Pons (tissue), 1 donor: ENCODE measurements around the gene TMEM54.

ENCODE experiments used
- DNase-seq: peaks from one replicate; pipeline ENCODE4 v3.0.0-alpha.2; 2016; ENCODE audit warnings: low spot score

Gene TMEM54

GRCh38 chr1:32881871-32882850 is 19.0 kb downstream of the TMEM54 start:
- DNase-seq = no peak

DNA sequence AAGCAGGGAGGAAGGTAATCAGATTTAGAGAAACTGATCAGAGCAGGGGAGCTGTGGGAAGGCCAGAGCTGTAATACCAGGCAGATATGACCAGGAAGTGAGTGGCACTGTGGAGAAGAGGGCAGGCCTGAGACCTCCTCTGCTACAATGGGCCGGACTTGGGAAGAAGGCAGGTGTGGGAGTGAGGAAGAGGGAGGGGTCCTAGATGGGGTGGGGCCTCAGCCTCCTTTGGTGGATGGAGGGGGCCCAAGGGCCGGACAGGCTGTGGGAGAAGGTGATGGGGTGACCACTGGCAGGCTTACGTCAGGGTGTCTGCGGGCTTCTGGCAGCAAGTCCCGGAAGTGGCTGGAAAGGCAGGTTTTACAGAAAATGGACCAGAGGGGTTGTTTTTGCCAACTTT is 19.9 kb downstream of the TMEM54 start:
- no peak for DNase-seq

- DNase-seq = no peak
These were observed 22.6 kb downstream of the TMEM54 start for GRCh38 chr1:32878637-32879041.

- DNase-seq = no peak
These were observed 23.0 kb downstream of the TMEM54 start for GRCh38 chr1:32878183-32878582.

- DNase-seq = no peak
These were observed 23.7 kb downstream of the TMEM54 start for GRCh38 chr1:32877211-32878110.

DNA sequence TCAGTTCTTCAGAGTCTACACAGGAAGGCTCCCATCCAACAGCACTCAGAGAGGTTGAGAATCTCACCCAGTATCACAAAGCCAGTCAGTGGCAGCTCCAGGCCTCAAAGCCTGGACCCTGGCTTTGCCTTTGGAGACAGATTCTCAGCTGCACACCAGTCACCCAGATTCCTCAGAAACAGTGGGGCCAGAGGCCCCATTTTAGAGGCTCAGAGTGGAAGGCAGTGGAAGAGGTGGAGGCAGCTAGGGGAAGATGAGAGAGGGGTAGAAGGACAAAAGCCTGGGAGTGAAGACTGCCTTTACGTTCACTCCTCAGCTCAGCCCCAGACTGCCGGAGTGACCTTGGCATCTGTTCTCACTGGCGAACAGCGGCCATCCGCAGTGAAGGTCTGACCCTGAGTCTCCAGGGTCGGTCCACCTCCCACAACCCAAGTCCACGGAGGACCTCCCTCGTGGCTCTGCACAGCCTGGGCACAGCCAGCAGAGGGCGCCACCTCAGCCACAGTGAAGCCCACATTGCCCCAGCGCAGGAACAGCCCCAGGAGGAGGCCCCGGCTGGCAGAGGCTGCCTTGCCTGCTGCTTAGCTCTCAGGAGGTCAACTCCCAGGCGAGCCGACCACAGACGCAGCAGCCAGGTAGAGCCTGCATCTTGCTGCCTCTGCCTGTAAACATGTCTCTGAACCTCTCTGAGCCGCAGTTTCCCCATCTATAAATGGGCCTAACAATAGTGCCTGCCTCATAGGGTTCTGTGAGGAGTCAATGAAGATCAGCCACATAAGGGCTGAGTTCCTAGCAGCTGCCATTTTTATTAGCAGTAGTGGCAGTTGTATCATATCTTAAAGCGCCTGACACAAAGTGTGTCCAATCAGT is 24.6 kb downstream of the TMEM54 start:
- no peak for DNase-seq

DNA sequence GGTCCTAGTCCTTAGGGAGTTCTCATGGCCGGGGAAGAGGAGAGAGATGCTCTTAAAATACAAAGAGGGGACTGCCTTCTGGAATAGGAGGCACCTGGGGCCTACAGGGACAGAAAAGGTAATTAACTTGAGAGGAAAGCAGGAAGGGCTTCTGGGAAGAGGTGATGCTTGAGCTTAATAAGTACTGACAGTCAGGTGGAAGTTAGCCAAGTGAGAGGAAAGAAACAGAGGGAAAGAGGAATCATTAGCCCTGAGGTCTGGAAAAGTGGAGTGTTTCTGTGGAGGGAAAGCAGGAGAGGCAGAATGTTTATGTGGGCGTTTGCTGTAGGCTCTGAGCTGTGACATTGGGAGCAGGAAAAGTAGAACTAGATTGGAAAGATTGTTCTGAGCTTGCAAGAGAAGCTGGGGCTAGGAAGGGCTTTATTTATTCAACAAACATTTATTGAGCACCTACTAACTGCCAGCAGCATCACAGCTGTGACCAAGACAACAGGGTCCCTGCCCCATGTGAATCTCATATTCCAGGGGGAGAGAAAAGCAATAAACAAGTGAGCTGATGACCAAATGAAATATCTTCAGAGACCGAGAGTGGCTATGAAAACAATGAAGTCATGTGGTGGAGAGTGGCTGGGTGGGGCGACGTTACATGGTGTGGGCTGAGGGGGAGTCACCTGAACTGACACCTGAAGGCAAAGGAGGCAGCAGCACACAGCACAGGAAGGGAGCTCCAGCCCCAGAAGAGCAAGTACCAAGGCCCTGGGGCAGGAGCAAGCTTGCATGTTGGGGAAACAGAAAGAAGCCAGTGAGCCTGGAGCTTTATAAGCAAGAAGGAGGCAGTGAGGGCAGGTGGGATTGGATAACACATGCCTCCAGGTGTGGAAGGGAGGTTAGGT is 26.1 kb downstream of the TMEM54 start:
- DNase-seq = no peak

- DNase-seq = no peak
These were observed 27.7 kb downstream of the TMEM54 start for GRCh38 chr1:32873484-32873883.

GRCh38 chr1:32872192-32872460 is 29.1 kb downstream of the TMEM54 start:
- DNase-seq = no peak

DNA sequence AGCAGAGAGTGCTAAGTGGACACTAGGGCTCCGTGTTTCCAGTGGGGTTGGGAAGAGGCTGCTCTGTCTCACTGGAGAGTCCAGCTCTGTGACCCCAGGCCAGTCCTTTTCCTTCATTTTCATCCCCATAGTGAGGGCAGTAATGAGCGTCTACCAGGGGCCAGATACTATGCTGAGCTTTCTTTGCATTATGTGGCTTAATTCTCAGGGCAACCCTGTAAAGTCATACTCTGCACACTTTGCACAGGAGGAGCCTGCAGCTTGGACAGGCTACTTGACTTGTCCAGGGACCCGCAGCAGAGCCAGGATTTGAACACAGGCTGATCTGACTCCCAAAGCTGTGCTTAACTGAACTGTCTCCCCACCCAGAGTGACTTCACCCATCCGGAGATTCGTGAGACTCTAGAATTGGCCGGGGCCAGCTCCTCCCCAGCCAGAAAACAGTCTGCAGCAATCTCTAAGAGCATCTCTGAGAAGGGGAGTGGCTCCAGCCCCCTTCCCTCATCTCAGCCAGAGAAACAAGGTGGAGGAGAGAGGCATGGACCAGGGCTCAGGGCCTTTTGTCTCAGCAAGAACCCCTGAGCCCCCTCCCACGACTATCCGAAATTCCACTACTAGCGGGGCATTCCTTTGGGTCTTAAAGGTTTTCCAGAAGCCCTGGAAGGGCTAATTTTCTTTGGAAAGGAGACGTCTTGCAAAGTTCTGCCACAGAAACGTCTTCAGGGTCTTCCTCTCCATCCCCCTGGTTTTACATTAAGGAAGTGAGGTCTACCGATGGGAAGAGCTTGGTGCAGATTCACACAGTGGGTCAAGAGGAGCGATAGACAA is 29.6 kb downstream of the TMEM54 start:
- no peak for DNase-seq

DNA sequence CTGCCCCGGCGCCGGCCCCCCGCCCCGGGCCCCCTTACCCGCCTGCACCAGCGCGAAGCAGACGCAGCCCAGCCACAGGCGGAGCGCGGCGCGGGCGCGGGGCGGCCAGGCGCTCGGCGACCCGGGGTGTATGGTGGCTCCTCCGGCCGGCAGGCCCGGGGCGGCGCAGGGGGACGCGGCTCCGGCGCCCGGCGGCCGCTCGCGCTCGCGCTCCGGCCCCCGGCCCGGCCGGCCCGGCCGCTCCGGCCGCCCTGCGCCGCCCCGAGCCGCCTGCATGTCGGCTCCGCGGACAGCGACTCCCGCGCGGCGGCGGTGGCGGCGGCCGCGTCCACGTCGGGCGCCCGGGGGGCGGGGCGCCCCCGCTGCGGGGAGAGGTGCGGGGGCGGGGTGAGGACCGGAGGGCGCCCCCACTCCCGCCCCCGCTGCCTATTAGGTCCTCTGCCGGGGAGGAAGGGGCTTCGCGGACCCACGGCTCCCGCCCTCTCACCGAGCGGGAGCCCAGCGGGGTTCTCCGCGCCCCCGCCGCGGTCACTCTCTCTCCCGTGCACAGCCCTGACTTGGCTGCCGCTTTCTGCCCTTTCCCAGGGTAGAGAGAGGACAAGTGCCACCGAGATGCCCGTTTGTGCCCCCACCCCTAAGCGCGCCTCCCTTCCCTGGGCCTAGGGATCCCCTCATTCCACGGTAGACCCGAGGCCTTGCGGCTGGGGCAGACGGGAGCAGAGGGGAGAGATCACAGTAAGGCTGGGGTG is 30.4 kb downstream of the TMEM54 start, which contains the start of gene FNDC5:
TSS of gene FNDC5 (minus strand) at position 298 of the 749 bp plus-strand sequence.
- no peak for DNase-seq

DNA sequence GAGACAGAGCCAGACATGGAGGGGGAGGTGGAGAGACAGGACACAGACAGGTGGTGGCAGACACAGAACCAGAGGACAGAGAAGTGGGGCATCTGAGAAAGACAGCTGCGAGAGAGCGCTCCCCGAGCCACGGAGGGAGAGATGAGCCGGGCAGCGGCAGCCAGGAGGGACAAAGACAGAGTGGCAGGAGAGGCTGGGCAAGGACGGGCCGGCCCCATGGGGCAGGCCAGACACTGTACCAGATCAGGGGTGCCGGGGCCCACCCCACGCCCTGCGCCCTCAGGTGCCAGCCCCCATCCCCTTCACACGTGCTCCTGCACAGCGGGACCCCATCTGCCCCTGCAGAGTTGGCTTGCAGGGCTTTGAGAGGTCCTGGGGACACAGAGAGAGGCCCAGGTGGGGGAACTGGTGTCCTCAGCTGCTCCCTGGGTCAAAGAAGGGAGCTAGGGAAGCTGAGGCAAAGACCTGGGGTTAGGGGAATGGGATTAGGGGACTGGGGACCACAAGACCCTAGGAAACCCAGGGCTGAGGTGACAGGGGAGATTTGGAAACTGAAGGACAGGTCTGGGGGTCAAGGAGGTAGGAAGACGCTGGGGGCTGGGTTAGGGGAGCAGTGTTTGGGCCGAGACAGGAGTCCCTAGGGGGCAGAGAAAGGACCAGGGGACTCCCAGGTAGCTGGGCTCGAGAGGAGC is 31.1 kb downstream of the TMEM54 start:
- no peak for DNase-seq

GRCh38 chr1:32868806-32869455 is 32.3 kb downstream of the TMEM54 start:
- no peak for DNase-seq

DNA sequence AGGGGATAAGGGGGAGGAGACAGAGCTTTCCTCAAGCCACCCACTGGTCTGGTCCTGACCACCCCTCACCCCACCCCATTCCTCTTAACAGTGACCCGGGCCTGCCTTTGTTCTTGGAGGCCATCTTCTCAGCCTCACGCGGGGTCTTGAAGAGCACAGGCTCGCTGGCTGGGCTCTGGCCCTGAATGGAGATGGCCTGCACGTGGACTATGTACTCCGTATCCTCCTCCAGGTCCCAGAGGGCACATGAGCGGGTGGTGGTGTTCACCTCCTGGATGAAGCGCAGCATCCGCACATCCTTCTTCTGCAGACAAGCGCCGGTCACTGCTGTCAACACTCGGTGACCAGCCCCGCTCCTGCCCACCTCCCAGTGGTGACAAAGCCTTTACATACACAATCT is 33.1 kb downstream of the TMEM54 start:
- DNase-seq = no peak

- no peak for DNase-seq
These were observed 33.5 kb downstream of the TMEM54 start for GRCh38 chr1:32867671-32868070.

DNA sequence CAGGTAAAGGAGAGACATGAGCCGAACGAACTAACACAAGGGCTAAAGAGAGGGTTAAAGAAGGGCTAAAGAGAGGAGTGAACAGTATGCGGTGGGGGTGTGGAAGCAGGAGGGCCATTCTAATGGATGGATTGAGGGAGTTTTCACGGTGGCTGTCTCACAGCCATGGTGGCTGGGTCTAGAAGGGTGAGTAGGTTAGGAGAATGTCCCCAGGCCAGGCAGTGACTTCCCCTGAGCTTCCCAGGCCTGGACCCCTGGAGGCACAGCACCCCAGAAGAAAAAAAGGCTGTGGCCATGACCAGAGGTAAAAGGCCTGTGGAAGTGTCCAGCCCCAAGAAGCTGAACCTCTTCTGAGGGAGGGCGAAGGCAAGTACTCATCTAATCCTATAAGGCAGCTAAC is 34.0 kb downstream of the TMEM54 start:
- no peak for DNase-seq

GRCh38 chr1:32865639-32866405 is 35.4 kb downstream of the TMEM54 start:
- DNase-seq = no peak
